ENCODE data around the gene FAAH.

FAAH gene

GRCh38 chr1:46423574-46424240 lies 29.6 kb downstream of the FAAH start:
- no peak for DNase-seq

- no peak for DNase-seq
Measured at GRCh38 chr1:46424730-46425129, 30.6 kb downstream of the FAAH start.

GRCh38 chr1:46425726-46426125 lies 31.6 kb downstream of the FAAH start:
- DNase-seq: no peak

- DNase-seq: no peak
Measured at GRCh38 chr1:46427541-46427940, 33.4 kb downstream of the FAAH start.

GRCh38 chr1:46429436-46429835 lies 35.3 kb downstream of the FAAH start:
- DNase-seq: no peak

GRCh38 chr1:46431695-46432094 lies 37.6 kb downstream of the FAAH start:
- DNase-seq: no peak

GRCh38 chr1:46432781-46433327 lies 38.7 kb downstream of the FAAH start:
- DNase-seq: no peak

- DNase-seq: no peak
Measured at GRCh38 chr1:46434358-46434757, 40.2 kb downstream of the FAAH start.

- DNase-seq: no peak
Measured at GRCh38 chr1:46436844-46437243, 42.7 kb downstream of the FAAH start.

GRCh38 chr1:46437723-46438122 lies 43.6 kb downstream of the FAAH start:
- DNase-seq: no peak

GRCh38 chr1:46438346-46438745 lies 44.2 kb downstream of the FAAH start:
- DNase-seq: no peak

GRCh38 chr1:46440478-46440877 lies 46.4 kb downstream of the FAAH start:
- DNase-seq: no peak

- peak; percentile 67 for DNase-seq
Measured at GRCh38 chr1:46442317-46443161, 48.4 kb downstream of the FAAH start.

- no peak for DNase-seq
Measured at GRCh38 chr1:46444466-46444865, 50.3 kb downstream of the FAAH start.

GRCh38 chr1:46445773-46446256 lies 51.7 kb downstream of the FAAH start:
- no peak for DNase-seq

GRCh38 chr1:46446646-46447498 lies 52.8 kb downstream of the FAAH start:
- DNase-seq: peak; percentile 56

GRCh38 chr1:46447499-46448108 lies 53.5 kb downstream of the FAAH start:
- DNase-seq: no peak

- DNase-seq: no peak
Measured at GRCh38 chr1:46448109-46448911, 54.2 kb downstream of the FAAH start.

- DNase-seq: no peak
Measured at GRCh38 chr1:46449223-46450159, 55.4 kb downstream of the FAAH start.

GRCh38 chr1:46450160-46450517 lies 56.0 kb downstream of the FAAH start:
- no peak for DNase-seq
